Hepatocyte (in vitro differentiated cells): ENCODE results near the gene NAT16. TPM values are rescaled to one million over a fixed set of nuclear protein-coding genes. Genes with fewer than 3 reads are reported as not detected.

Experiments
- DNase-seq: peaks from one replicate; pipeline ENCODE4 v3.0.0-alpha.2; 2016; ENCODE audit warnings: low spot score
- H2AFZ ChIP-seq: fragments of 200-600 bp; sonication (generic); 2 replicates; pipeline ENCODE4 v1.6.0; 2016; ENCODE audit warnings: antibody characterized with exemption, mild to moderate bottlenecking
- H3K27ac ChIP-seq: fragments of 200-600 bp; sonication (generic); 2 replicates; pipeline ENCODE4 v1.5.1; 2016; ENCODE audit warnings: mild to moderate bottlenecking
- H3K27me3 ChIP-seq: fragments of 200-600 bp; sonication (generic); 2 replicates; pipeline ENCODE4 v1.6.1; 2016
- H3K36me3 ChIP-seq: fragments of 200-600 bp; sonication (generic); replicated peaks from 2 replicates; pipeline ENCODE4 v1.5.1; 2016; ENCODE audit warnings: low read depth; ENCODE audit not compliant: insufficient read depth
- H3K4me1 ChIP-seq: fragments of 200-600 bp; sonication (generic); 2 replicates; pipeline ENCODE4 v1.5.1; 2016; ENCODE audit warnings: mild to moderate bottlenecking, moderate library complexity; ENCODE audit not compliant: insufficient read depth
- H3K4me2 ChIP-seq: fragments of 200-600 bp; sonication (generic); 2 replicates; pipeline ENCODE4 v1.6.0; 2016
- H3K4me3 ChIP-seq: fragments of 200-600 bp; sonication (generic); 2 replicates; pipeline ENCODE4 v1.5.1; 2016; ENCODE audit warnings: mild to moderate bottlenecking
- H3K79me2 ChIP-seq: fragments of 200-600 bp; sonication (generic); 2 replicates; pipeline ENCODE4 v1.6.0; 2017; ENCODE audit warnings: mild to moderate bottlenecking
- H3K9me2 ChIP-seq: fragments of 200-600 bp; sonication (generic); replicated peaks from 2 replicates; pipeline ENCODE4 v1.6.0; 2017; ENCODE audit warnings: mild to moderate bottlenecking; ENCODE audit not compliant: insufficient read depth
- H3K9me3 ChIP-seq: fragments of 200-600 bp; sonication (generic); 2 replicates; pipeline ENCODE4 v1.5.1; 2016; ENCODE audit warnings: low read depth, mild to moderate bottlenecking
- H4K20me1 ChIP-seq: fragments of 200-600 bp; sonication (generic); 2 replicates; pipeline ENCODE4 v1.6.0; 2016; ENCODE audit warnings: mild to moderate bottlenecking; ENCODE audit not compliant: insufficient read depth, poor library complexity, severe bottlenecking
- CTCF ChIP-seq: fragments of 200-600 bp; sonication (generic); IDR thresholded peaks from 2 replicates; pipeline ENCODE4 v1.5.1; 2016; ENCODE audit warnings: antibody characterized with exemption, mild to moderate bottlenecking; ENCODE audit not compliant: poor library complexity
- EZH2 ChIP-seq: fragments of 200-600 bp; sonication (generic); IDR thresholded peaks from 2 replicates; pipeline ENCODE4 v1.6.1; 2016; ENCODE audit warnings: antibody characterized with exemption, mild to moderate bottlenecking, borderline replicate concordance
- EZH2phosphoT487 ChIP-seq: fragments of 200-600 bp; sonication (generic); IDR thresholded peaks from one replicate; pipeline ENCODE4 v1.6.1; 2018; ENCODE audit warnings: antibody characterized with exemption, mild to moderate bottlenecking, low read depth, moderate library complexity; ENCODE audit not compliant: unreplicated experiment, severe bottlenecking
- WGBS: methylation state at CpG from one replicate; pipeline ENCODE4 v1.1.6; 2016; ENCODE audit warnings: low lambda C conversion rate; ENCODE audit errors: missing lambda C conversion rate; 5-methylcytosine and 5-hydroxymethylcytosine counted together
- polyA plus RNA-seq: library from polyadenylated mRNA; unstranded; fragments of >200 nt; fragmentation: Nextera tagmentation; extraction: Ambion mirVana; gene quantifications from 2 replicates; pipeline ENCODE4 v1.2.1, GENCODE V29; 2016
- total RNA-seq: library from RNA; depleted of rRNA; stranded (reverse); fragments of >200 nt; gene quantifications from 2 replicates; pipeline ENCODE4 v1.2.3, GENCODE V29; 2014

NAT16 gene
- total and polyA plus RNA-seq, 2 experiments from 2014 or later = not detected

- peaks cover 21% of the 10 kb centered on the region for H3K4me1 ChIP-seq
- H3K9me3 ChIP-seq = no peaks in the 10 kb centered on the region
- no peaks in the 10 kb centered on the region for H3K36me3 ChIP-seq
- H3K79me2 ChIP-seq = peaks cover 55% of the 10 kb centered on the region
- H3K4me2 ChIP-seq = peak overlapping the region; percentile 95
- H3K27ac ChIP-seq = peak overlapping the region; percentile 91
- DNase-seq = peak; percentile 71
- TF ChIP-seq EZH2 = no peak
- TF ChIP-seq EZH2phosphoT487 = no peak
- no peak for TF ChIP-seq CTCF
- H4K20me1 ChIP-seq = no peaks in the 10 kb centered on the region
- H3K27me3 ChIP-seq = no peaks in the 10 kb centered on the region
- H3K9me2 ChIP-seq = no peaks in the 10 kb centered on the region
- WGBS = 12% methylated on average over 26 of the region's 26 CpGs
- H3K4me3 ChIP-seq = peak overlapping the region; percentile 47
- peak overlapping the region; percentile 63 for H2AFZ ChIP-seq
These were observed 38.4 kb upstream of the NAT16 start for GRCh38 chr7:101218236-101219125.

- H3K9me3 ChIP-seq = no peaks in the 10 kb centered on the region
- no peak for TF ChIP-seq EZH2
- TF ChIP-seq CTCF = no peak
- no peak for TF ChIP-seq EZH2phosphoT487
- peak; percentile 100 for DNase-seq
- peak within 1 kb of the TSS; percentile 95 for H3K4me2 ChIP-seq
- no peaks in the 10 kb centered on the region for H3K36me3 ChIP-seq
- peaks cover 55% of the 10 kb centered on the region for H3K79me2 ChIP-seq
- peak within 1 kb of the TSS; percentile 92 for H3K27ac ChIP-seq
- H2AFZ ChIP-seq = peak within 1 kb of the TSS; percentile 63
- H3K9me2 ChIP-seq = no peaks in the 10 kb centered on the region
- WGBS = 4% methylated on average over 49 of the region's 57 CpGs
- H3K4me1 ChIP-seq = peaks cover 21% of the 10 kb centered on the region
- no peaks in the 10 kb centered on the region for H4K20me1 ChIP-seq
- H3K27me3 ChIP-seq = no peaks in the 10 kb centered on the region
- H3K4me3 ChIP-seq = peak within 1 kb of the TSS; percentile 47
These were observed 37.5 kb upstream of the NAT16 start, which contains the start of the genes PLOD3 and ZNHIT1 for GRCh38 chr7:101217388-101218235. Gene PLOD3, minus strand, starts transcription at chr7:101217581. Its CDS starts 307 bp downstream, at chr7:101217274. Gene ZNHIT1, plus strand, starts transcription at chr7:101218165. Its CDS starts 31 bp downstream, at chr7:101218196.

- Histone ChIP-seq H3K27ac (peak overlapping the region; percentile 92), H3K27me3 (no peaks in the 10 kb centered on the region), H3K9me3 (no peaks in the 10 kb centered on the region), H3K4me2 (peak overlapping the region; percentile 82), H3K79me2 (peaks cover 55% of the 10 kb centered on the region), H3K9me2 (no peaks in the 10 kb centered on the region), H3K4me1 (peaks cover 21% of the 10 kb centered on the region), H2AFZ (peak overlapping the region; percentile 62), H3K4me3 (peak overlapping the region; percentile 33), H4K20me1 (no peaks in the 10 kb centered on the region), H3K36me3 (no peaks in the 10 kb centered on the region)
- WGBS = under 1% methylated on average over 30 of the region's 34 CpGs
- TF ChIP-seq EZH2phosphoT487 (no peak), CTCF (no peak), EZH2 (no peak)
- no peak for DNase-seq
These were observed 36.8 kb upstream of the NAT16 start for GRCh38 chr7:101216860-101217387.
